Measurements from ENCODE around the gene TMEM135.

GRCh38 chr11:87352759-87353707 lies 315.3 kb downstream of the TMEM135 start:
- TF ChIP-seq CTCF (IDR thresholded peaks at IDR 0.05) (peak; percentile 98 to 99 (median 98)), POLR2A (IDR thresholded peaks at IDR 0.05) (no peak)
